Psoas muscle (tissue), 8 donors: ENCODE results near the gene KNOP1. TPM values are rescaled to one million over a fixed set of nuclear protein-coding genes. Genes with fewer than 3 reads are reported as not detected.

ENCODE experiments used
- ATAC-seq, 4 donors: fragments of 200-7000 bp; cut with Tn5 transposase; one replicate each; pipeline ENCODE4 v1.9.1; 2020; ENCODE audit warnings: moderate library complexity in 3 of 4, mild to moderate bottlenecking in 2 of 4
- DNase-seq, 2 donors: peaks; one replicate each; pipeline ENCODE4 v3.0.0-alpha.2; 2020
- H3K27ac ChIP-seq: fragments of 200-600 bp; one replicate; pipeline ENCODE4 v1.8.0; 2022
- H3K27me3 ChIP-seq, 3 donors: fragments of 200-600 bp in 1 of 3; one replicate each; pipeline versions ENCODE4 v1.6.1 to v1.8.0; 2013 to 2022; ENCODE audit warnings: low read length in 2 of 3, mild to moderate bottlenecking in 2 of 3, moderate library complexity in 1 of 3; ENCODE audit not compliant: insufficient read depth in 3 of 3
- H3K36me3 ChIP-seq, 2 donors: fragments of 200-600 bp in 1 of 2; one replicate each; pipeline versions ENCODE4 v1.6.1 to v1.8.0; 2013 to 2022; ENCODE audit warnings: low read depth in 1 of 2, mild to moderate bottlenecking in 1 of 2, moderate library complexity in 1 of 2; ENCODE audit not compliant: insufficient read depth in 1 of 2
- H3K4me1 ChIP-seq: fragments of 200-600 bp; one replicate; pipeline ENCODE4 v1.8.0; 2022
- H3K4me3 ChIP-seq: fragments of 200-600 bp; one replicate; pipeline ENCODE4 v1.8.0; 2022; ENCODE audit warnings: mild to moderate bottlenecking
- H3K9me3 ChIP-seq: fragments of 200-600 bp; one replicate; pipeline ENCODE4 v1.8.0; 2022
- WGBS, 3 donors: extraction: QIAGEN DNeasy Blood & Tissue Kit; methylation state at CpG; one replicate each; pipeline versions ENCODE4 v1.1.6 to v1.1.7; 2013; 5-methylcytosine and 5-hydroxymethylcytosine counted together
- intact Hi-C, 2 donors: fragments of 100-400 bp; cut with DNase I; formaldehyde crosslinking; loops; one replicate each; pipeline versions ENCODE4 v1.11.0 to v1.14.2; 2022
- polyA plus RNA-seq, 3 donors: library from polyadenylated mRNA; stranded (reverse); fragments of 200-250 nt; gene quantifications; one replicate each; pipeline ENCODE4 v1.2.3, GENCODE V29; 2013
- total RNA-seq, 4 donors: library from RNA; stranded (reverse); fragmentation: NEBNext Ultra II Directional in 2 of 4; extraction: Animal tissue kit (Norgen Biotek cat#: 25700) in 2 of 4; gene quantifications; one replicate each; pipeline versions ENCODE4 v1.2.1 to v1.2.4, GENCODE V29; 2021 to 2023
- TF ChIP-seq, protein P1 (sequence below): fragments of 200-600 bp; IDR thresholded peaks from one replicate; pipeline ENCODE4 v1.8.0; 2022; ENCODE audit warnings: antibody characterized with exemption
- donor health status: healthy with polysubstance abuse.
- donor health status: DM: no; HTN: no; CAD: no; lungs with moderate emphysema.
- donor health status: Bipolar disorder and iron deficiency.
- donor health status: healthy.
- donor health status: DM: yes; HTN: yes; CAD: no.
- donor health status: DM: no; HTN: no; CAD: no.
- donor health status: DM: no; HTN: no; CAD: no.
- donor health status: DM: yes; HTN: yes; CAD: no.

Gene KNOP1
- total and polyA plus RNA-seq, 7 donors = 5.9 to 14.7 (median 9.5) TPM

GRCh38 chr16:19704321-19705145 is 13.5 kb downstream of the KNOP1 start:
- ATAC-seq (peak; percentile 33 to 81 (median 71)), DNase-seq (peak; percentile 49 to 64)
- H3K4me3 ChIP-seq = no peak overlapping the region
- 59 to 65% (median 63%) methylated on average over 18 of the region's 18 CpGs for WGBS, 3 donors
- H3K27ac ChIP-seq = peak overlapping the region; percentile 74
- intact Hi-C loops = loop anchor here in 1 of 2 donors (5.0 kb wide), 1 partner anchor 47 kb away; no protein-coding TSS in a partner anchor
- H3K36me3 ChIP-seq = peaks cover 0 to 88% of the 10 kb centered on the region in 2 donors
- H3K9me3 ChIP-seq = no peaks in the 10 kb centered on the region
- TF ChIP-seq, protein P1, sequence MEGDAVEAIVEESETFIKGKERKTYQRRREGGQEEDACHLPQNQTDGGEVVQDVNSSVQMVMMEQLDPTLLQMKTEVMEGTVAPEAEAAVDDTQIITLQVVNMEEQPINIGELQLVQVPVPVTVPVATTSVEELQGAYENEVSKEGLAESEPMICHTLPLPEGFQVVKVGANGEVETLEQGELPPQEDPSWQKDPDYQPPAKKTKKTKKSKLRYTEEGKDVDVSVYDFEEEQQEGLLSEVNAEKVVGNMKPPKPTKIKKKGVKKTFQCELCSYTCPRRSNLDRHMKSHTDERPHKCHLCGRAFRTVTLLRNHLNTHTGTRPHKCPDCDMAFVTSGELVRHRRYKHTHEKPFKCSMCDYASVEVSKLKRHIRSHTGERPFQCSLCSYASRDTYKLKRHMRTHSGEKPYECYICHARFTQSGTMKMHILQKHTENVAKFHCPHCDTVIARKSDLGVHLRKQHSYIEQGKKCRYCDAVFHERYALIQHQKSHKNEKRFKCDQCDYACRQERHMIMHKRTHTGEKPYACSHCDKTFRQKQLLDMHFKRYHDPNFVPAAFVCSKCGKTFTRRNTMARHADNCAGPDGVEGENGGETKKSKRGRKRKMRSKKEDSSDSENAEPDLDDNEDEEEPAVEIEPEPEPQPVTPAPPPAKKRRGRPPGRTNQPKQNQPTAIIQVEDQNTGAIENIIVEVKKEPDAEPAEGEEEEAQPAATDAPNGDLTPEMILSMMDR = no peak
- H3K27me3 ChIP-seq = no peaks in the 10 kb centered on the region
- peaks cover 14% of the 10 kb centered on the region for H3K4me1 ChIP-seq

- Histone ChIP-seq H3K9me3 (no peaks in the 10 kb centered on the region), H3K4me3 (no peak overlapping the region), H3K27me3 (no peaks in the 10 kb centered on the region), H3K4me1 (peaks cover 21% of the 10 kb centered on the region), H3K36me3 (peaks cover 0 to 76% of the 10 kb centered on the region in 2 donors), H3K27ac (no peak overlapping the region)
- intact Hi-C loops = loop anchor here in 1 of 2 donors (5.0 kb wide), 1 partner anchor 46 kb away; no protein-coding TSS in a partner anchor
- ATAC-seq = no peak
- 77 to 88% (median 85%) methylated on average over 6 of the region's 6 CpGs for WGBS, 3 donors
- no peak for DNase-seq
- TF ChIP-seq, protein P1 = no peak
Measured at GRCh38 chr16:19703172-19703889, 14.7 kb downstream of the KNOP1 start.

DNA sequence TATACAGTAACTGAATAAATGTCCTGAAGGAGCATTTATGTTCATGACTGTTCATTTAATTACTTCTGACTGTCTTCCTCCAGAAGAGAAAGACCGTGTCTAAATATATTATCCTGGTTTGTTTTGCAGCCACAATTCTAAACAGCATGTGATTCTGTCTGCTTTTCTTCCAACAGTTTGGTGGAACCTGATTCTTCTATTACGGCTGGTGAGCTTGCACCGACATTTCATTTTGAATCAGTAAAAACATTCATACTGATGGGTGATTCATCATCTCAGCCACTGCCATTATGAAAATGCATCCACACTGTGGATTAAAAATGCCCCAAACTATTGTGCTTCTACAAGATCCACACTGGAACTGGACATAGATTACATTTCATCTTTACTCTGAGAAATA is 16.9 kb downstream of the KNOP1 start:
- Histone ChIP-seq H3K4me1 (peaks cover 42% of the 10 kb centered on the region), H3K9me3 (no peaks in the 10 kb centered on the region), H3K36me3 (peaks cover 0 to 61% of the 10 kb centered on the region in 2 donors), H3K27ac (peak overlapping the region; percentile 55), H3K27me3 (no peaks in the 10 kb centered on the region), H3K4me3 (no peak overlapping the region)
- DNase-seq (no peak), ATAC-seq (no peak)
- TF ChIP-seq, protein P1 = no peak
- intact Hi-C loops = loop anchor here in 1 of 2 donors (5.0 kb wide), 1 partner anchor 44 kb away; no protein-coding TSS in a partner anchor
- 44 to 73% (median 50%) methylated on average over 3 of the region's 3 CpGs for WGBS, 3 donors

GRCh38 chr16:19700319-19700781 is 17.7 kb downstream of the KNOP1 start:
- ATAC-seq (no peak), DNase-seq (no peak)
- Histone ChIP-seq H3K27me3 (no peaks in the 10 kb centered on the region), H3K9me3 (no peaks in the 10 kb centered on the region), H3K27ac (peak overlapping the region; percentile 55), H3K4me1 (peaks cover 48% of the 10 kb centered on the region), H3K4me3 (no peak overlapping the region), H3K36me3 (peaks cover 0 to 54% of the 10 kb centered on the region in 2 donors)
- intact Hi-C loops = loop anchor here in 1 of 2 donors (5.0 kb wide), 1 partner anchor 43 kb away; no protein-coding TSS in a partner anchor
- WGBS, 3 donors = 56 to 69% (median 67%) methylated on average over 6 of the region's 6 CpGs
- TF ChIP-seq, protein P1 = no peak
